HAP-1 (cell line): Measurements from ENCODE around the gene DHODH.

ENCODE experiments used
- DNase-seq, 2 experiments: peaks; one replicate each; pipeline ENCODE4 v3.0.0-alpha.2; 2016 to 2020; ENCODE audit warnings: low spot score in 2 of 2
- H3K27me3 ChIP-seq: fragments of 250-450 bp; sonication (Bioruptor Pico); 2 replicates; pipeline ENCODE4 v1.5.1; 2020; ENCODE audit warnings: low read depth, mild to moderate bottlenecking, moderate library complexity
- H3K36me3 ChIP-seq: fragments of 250-450 bp; sonication (Bioruptor Pico); replicated peaks from 2 replicates; pipeline ENCODE4 v1.5.1; 2020; ENCODE audit warnings: mild to moderate bottlenecking
- H3K4me1 ChIP-seq: fragments of 250-450 bp; sonication (Bioruptor Pico); 2 replicates; pipeline ENCODE4 v1.5.1; 2020; ENCODE audit warnings: mild to moderate bottlenecking
- H3K4me3 ChIP-seq: fragments of 250-450 bp; sonication (Bioruptor Pico); 2 replicates; pipeline ENCODE4 v1.5.1; 2020; ENCODE audit warnings: mild to moderate bottlenecking, moderate library complexity
- H3K9me3 ChIP-seq: fragments of 250-450 bp; sonication (Bioruptor Pico); 2 replicates; pipeline ENCODE4 v1.5.1; 2020; ENCODE audit warnings: mild to moderate bottlenecking, moderate library complexity
- in situ Hi-C: fragments of 300-500 bp; cut with MboI; formaldehyde crosslinking; loops from 3 replicates; pipeline ENCODE4 v1.14.3; 2020; ENCODE audit warnings: low sequenced_read_pairs, inconsistent platforms, mixed read lengths

Gene DHODH

GRCh38 chr16:72024862-72025382 is 16.4 kb downstream of the DHODH start:
- Histone ChIP-seq H3K4me3 (no peak overlapping the region), H3K36me3 (peaks cover 22% of the 10 kb centered on the region), H3K27me3 (no peaks in the 10 kb centered on the region), H3K9me3 (no peaks in the 10 kb centered on the region), H3K4me1 (no peaks in the 10 kb centered on the region)
- in situ Hi-C loops = no loop called here
- DNase-seq = no peak

GRCh38 chr16:72025404-72026114 is 17.0 kb downstream of the DHODH start:
- Histone ChIP-seq H3K27me3 (no peaks in the 10 kb centered on the region), H3K9me3 (no peaks in the 10 kb centered on the region), H3K4me3 (no peak overlapping the region), H3K36me3 (peaks cover 22% of the 10 kb centered on the region), H3K4me1 (no peaks in the 10 kb centered on the region)
- DNase-seq = no peak
- in situ Hi-C loops = no loop called here

- Histone ChIP-seq H3K4me1 (peaks cover 10% of the 10 kb centered on the region), H3K4me3 (no peak overlapping the region), H3K27me3 (no peaks in the 10 kb centered on the region), H3K9me3 (no peaks in the 10 kb centered on the region), H3K36me3 (peaks cover 18% of the 10 kb centered on the region)
- in situ Hi-C loops = no loop called here
- no peak for DNase-seq
These were observed 19.3 kb downstream of the DHODH start for GRCh38 chr16:72027669-72028378.

- in situ Hi-C loops = no loop called here
These were observed 21.2 kb downstream of the DHODH start for GRCh38 chr16:72029567-72030271.

GRCh38 chr16:72033437-72033836 is 24.9 kb downstream of the DHODH start:
- in situ Hi-C loops = no loop called here
- no peaks in the 10 kb centered on the region for H3K9me3 ChIP-seq
- peaks cover 10% of the 10 kb centered on the region for H3K4me1 ChIP-seq
- H3K4me3 ChIP-seq = no peak overlapping the region
- no peaks in the 10 kb centered on the region for H3K27me3 ChIP-seq
- DNase-seq = no peak
- H3K36me3 ChIP-seq = no peaks in the 10 kb centered on the region

More at GRCh38 chr16:72029567-72030271, 21.2 kb downstream of the DHODH start:
- Histone ChIP-seq H3K4me1 (peaks cover 10% of the 10 kb centered on the region), H3K9me3 (no peaks in the 10 kb centered on the region), H3K36me3 (no peaks in the 10 kb centered on the region; the same call in none of the 2 replicates), H3K4me3 (no peak overlapping the region), H3K27me3 (no peaks in the 10 kb centered on the region)
- DNase-seq = no peak

GRCh38 chr16:72036098-72036497 is 27.6 kb downstream of the DHODH start:
- Histone ChIP-seq H3K9me3 (no peaks in the 10 kb centered on the region), H3K27me3 (no peaks in the 10 kb centered on the region), H3K36me3 (no peaks in the 10 kb centered on the region), H3K4me3 (no peak overlapping the region), H3K4me1 (peaks cover 10% of the 10 kb centered on the region)
- in situ Hi-C loops = no loop called here
- no peak for DNase-seq

- in situ Hi-C loops = no loop called here
- H3K4me1 ChIP-seq = no peaks in the 10 kb centered on the region
- no peaks in the 10 kb centered on the region for H3K36me3 ChIP-seq
- DNase-seq = no peak
- H3K9me3 ChIP-seq = no peaks in the 10 kb centered on the region
- H3K4me3 ChIP-seq = no peak overlapping the region
- H3K27me3 ChIP-seq = 0 out of 2 replicates have a peak, but pooled peaks cover 2% of the 10 kb centered on the region
These were observed 33.7 kb downstream of the DHODH start for GRCh38 chr16:72042157-72042660.

GRCh38 chr16:72043058-72043457 is 34.5 kb downstream of the DHODH start:
- Histone ChIP-seq H3K36me3 (no peaks in the 10 kb centered on the region), H3K4me1 (no peaks in the 10 kb centered on the region), H3K4me3 (no peak overlapping the region), H3K27me3 (0 out of 2 replicates have a peak, but pooled peaks cover 2% of the 10 kb centered on the region), H3K9me3 (no peaks in the 10 kb centered on the region)
- DNase-seq = no peak
- in situ Hi-C loops = no loop called here

GRCh38 chr16:72043539-72043938 is 35.0 kb downstream of the DHODH start:
- in situ Hi-C loops = no loop called here
- Histone ChIP-seq H3K9me3 (no peaks in the 10 kb centered on the region), H3K4me1 (no peaks in the 10 kb centered on the region), H3K27me3 (0 out of 2 replicates have a peak, but pooled peaks cover 2% of the 10 kb centered on the region), H3K4me3 (no peak overlapping the region), H3K36me3 (no peaks in the 10 kb centered on the region)
- no peak for DNase-seq

- 0 out of 2 replicates have a peak, but pooled peaks cover 2% of the 10 kb centered on the region for H3K27me3 ChIP-seq
- no peaks in the 10 kb centered on the region for H3K36me3 ChIP-seq
- H3K4me3 ChIP-seq = no peak overlapping the region
- in situ Hi-C loops = no loop called here
- H3K9me3 ChIP-seq = no peaks in the 10 kb centered on the region
- H3K4me1 ChIP-seq = no peaks in the 10 kb centered on the region
- no peak for DNase-seq
These were observed 35.8 kb downstream of the DHODH start for GRCh38 chr16:72044296-72044695.

GRCh38 chr16:72044825-72045359 is 36.3 kb downstream of the DHODH start:
- DNase-seq = no peak
- 0 out of 2 replicates have a peak, but pooled peaks cover 2% of the 10 kb centered on the region for H3K27me3 ChIP-seq
- H3K9me3 ChIP-seq = no peaks in the 10 kb centered on the region
- H3K4me1 ChIP-seq = no peaks in the 10 kb centered on the region
- H3K36me3 ChIP-seq = no peaks in the 10 kb centered on the region
- in situ Hi-C loops = no loop called here
- H3K4me3 ChIP-seq = no peak overlapping the region

- Histone ChIP-seq H3K4me3 (no peak overlapping the region), H3K9me3 (no peaks in the 10 kb centered on the region), H3K4me1 (no peaks in the 10 kb centered on the region), H3K27me3 (0 out of 2 replicates have a peak, but pooled peaks cover 4% of the 10 kb centered on the region), H3K36me3 (no peaks in the 10 kb centered on the region)
- in situ Hi-C loops = no loop called here
- DNase-seq = no peak
These were observed 40.6 kb downstream of the DHODH start for GRCh38 chr16:72049110-72049509.

- Histone ChIP-seq H3K36me3 (no peaks in the 10 kb centered on the region), H3K4me3 (no peak overlapping the region), H3K9me3 (no peaks in the 10 kb centered on the region), H3K4me1 (no peaks in the 10 kb centered on the region), H3K27me3 (0 out of 2 replicates have a peak, but pooled peaks cover 3% of the 10 kb centered on the region)
- in situ Hi-C loops = no loop called here
- DNase-seq = no peak
These were observed 42.4 kb downstream of the DHODH start for GRCh38 chr16:72050769-72051464.
